HCT116 (cell line): Measurements from ENCODE around the gene NIPAL4. TPM values are rescaled to one million over a fixed set of nuclear protein-coding genes. Genes with fewer than 3 reads are reported as not detected.

Source experiments
- ATAC-seq: fragments of 200-7000 bp; cut with Tn5 transposase; 2 replicates; pipeline ENCODE4 v1.9.1; 2020; ENCODE audit warnings: mild to moderate bottlenecking, moderate library complexity
- BruUV-seq: library from RNA; stranded (reverse); fragments of 400-500 nt; replicated peaks from 2 replicates; lab custom pipeline; 2021; lab: Mats Ljungman, UMichigan
- CTCF ChIA-PET: fragments of 300-600 bp; sonication (Branson Sonifier 250); formaldehyde crosslinking; loops from one replicate; lab custom pipeline; 2021; ENCODE audit warnings: antibody characterized with exemption; lab: Charles Lee
- POLR2A ChIA-PET: fragments of 300-600, 350-600 bp; sonication (Branson Sonifier 250); formaldehyde crosslinking; loops from one replicate; lab custom pipeline; 2021; ENCODE audit warnings: antibody characterized with exemption; lab: Charles Lee
- RAD21 ChIA-PET, 2 experiments: fragments of 300-600 bp; sonication (Branson Sonifier 250); formaldehyde crosslinking; loops; one replicate each; lab custom pipeline; 2023; ENCODE audit warnings: low total read pairs in 2 of 2; ENCODE audit not compliant: uncharacterized antibody in 2 of 2, unreplicated experiment in 2 of 2, low non-redundant PET in 1 of 2; lab: Charles Lee
- DNase-seq: peaks from one replicate; pipeline ENCODE4 v3.0.0-alpha.2; 2010; ENCODE audit warnings: low read depth, low spot score
- H2AFZ ChIP-seq: fragments of 200-600 bp; shearing (Covaris generic), sonication (generic); 2 replicates; pipeline ENCODE4 v1.6.1; 2017; ENCODE audit warnings: low read depth, mixed run types, mixed read lengths, antibody characterized with exemption, low read length; ENCODE audit not compliant: poor library complexity, severe bottlenecking
- H3K27ac ChIP-seq: 2 replicates; pipeline ENCODE4 v1.5.1; 2012; ENCODE audit warnings: low read depth, low read length
- H3K27me3 ChIP-seq: fragments of 200-600 bp; sonication (generic); 2 replicates; pipeline ENCODE4 v1.6.1; 2016; ENCODE audit warnings: mixed run types, low read length, mixed read lengths; ENCODE audit not compliant: insufficient read depth
- H3K36me3 ChIP-seq, 2 experiments: fragments of 200-500 bp in 1 of 2; fragments of 200-600 bp in 1 of 2; sonication (Bioruptor generic) in 1 of 2; sonication (generic) in 1 of 2; 2 replicates each; pipeline versions ENCODE4 v1.5.1 to v1.6.1; 2014 to 2016; ENCODE audit warnings: low read length in 2 of 2, inconsistent platforms in 1 of 2, mixed read lengths in 1 of 2, mixed run types in 1 of 2; ENCODE audit not compliant: insufficient read depth in 2 of 2, control insufficient read depth in 1 of 2
- H3K4me1 ChIP-seq, 2 experiments: fragments of 200-600 bp in 1 of 2; sonication (generic) in 1 of 2; 2 replicates each; pipeline versions ENCODE4 v1.5.1 to v1.6.1; 2012 to 2017; ENCODE audit warnings: low read length in 2 of 2, inconsistent platforms in 1 of 2, mild to moderate bottlenecking in 1 of 2, mixed read lengths in 1 of 2, mixed run types in 1 of 2, moderate library complexity in 1 of 2; ENCODE audit not compliant: insufficient read depth in 2 of 2, control insufficient read depth in 1 of 2
- H3K4me2 ChIP-seq: fragments of 200-600 bp; sonication (generic); 2 replicates; pipeline ENCODE4 v1.6.1; 2017; ENCODE audit warnings: mixed run types, low read length, mixed read lengths
- H3K4me3 ChIP-seq, 2 experiments: fragments of 200-600 bp in 1 of 2; sonication (generic) in 1 of 2; replicated peaks in 1 of 2; 2 replicates each; pipeline ENCODE4 v1.5.1; 2011 to 2016; ENCODE audit warnings: low read length in 2 of 2, control low read depth in 1 of 2, low read depth in 1 of 2, mild to moderate bottlenecking in 1 of 2, mixed read lengths in 1 of 2, mixed run types in 1 of 2
- H3K79me2 ChIP-seq: fragments of 200-600 bp; sonication (generic); 2 replicates; pipeline ENCODE4 v1.6.1; 2017; ENCODE audit warnings: mild to moderate bottlenecking, mixed run types, low read length, moderate library complexity, mixed read lengths; ENCODE audit not compliant: insufficient read depth
- H3K9ac ChIP-seq: fragments of 200-600 bp; sonication (generic); 2 replicates; pipeline ENCODE4 v1.6.1; 2016; ENCODE audit warnings: low read length, mixed read lengths
- H3K9me2 ChIP-seq: fragments of 200-600 bp; sonication (generic), shearing (Covaris generic); 2 replicates; pipeline ENCODE4 v1.6.1; 2017; ENCODE audit warnings: mixed run types, mild to moderate bottlenecking, moderate library complexity; ENCODE audit not compliant: insufficient read depth
- H3K9me3 ChIP-seq, 2 experiments: fragments of 200-500 bp in 1 of 2; fragments of 200-600 bp in 1 of 2; sonication (Bioruptor generic) in 1 of 2; sonication (generic) in 1 of 2; 2 replicates each; pipeline ENCODE4 v1.6.1; 2014 to 2017; ENCODE audit warnings: low read length in 2 of 2, mixed read lengths in 2 of 2, inconsistent platforms in 1 of 2, low read depth in 1 of 2, mild to moderate bottlenecking in 1 of 2, mixed run types in 1 of 2, moderate library complexity in 1 of 2; ENCODE audit not compliant: control insufficient read depth in 1 of 2, insufficient read depth in 1 of 2
- H4K20me1 ChIP-seq: fragments of 200-600 bp; sonication (generic), shearing (Covaris generic); 2 replicates; pipeline ENCODE4 v1.6.1; 2017; ENCODE audit warnings: mixed run types, mild to moderate bottlenecking, moderate library complexity; ENCODE audit not compliant: insufficient read depth
- CBX3 ChIP-seq: IDR thresholded peaks from 2 replicates; pipeline ENCODE4 v1.6.1; 2012; ENCODE audit warnings: low read depth
- CEBPB ChIP-seq: IDR thresholded peaks from 2 replicates; pipeline ENCODE4 v1.6.1; 2012; ENCODE audit warnings: low read depth
- EZH2 ChIP-seq: fragments of 200-600 bp; sonication (generic); IDR thresholded peaks from 2 replicates; pipeline ENCODE4 v1.6.1; 2017; ENCODE audit warnings: antibody characterized with exemption, mixed run types
- FOSL1 ChIP-seq: IDR thresholded peaks from 2 replicates; pipeline ENCODE4 v1.6.1; 2012; ENCODE audit warnings: low read depth
- JUND ChIP-seq: IDR thresholded peaks from 2 replicates; pipeline ENCODE4 v1.6.1; 2012
- POLR2A ChIP-seq: IDR thresholded peaks from 2 replicates; pipeline ENCODE4 v1.7.0; 2011; ENCODE audit warnings: borderline replicate concordance; ENCODE audit not compliant: insufficient read depth, insufficient read length; ENCODE audit errors: extremely low read depth
- POLR2AphosphoS5 ChIP-seq: IDR thresholded peaks from 2 replicates; pipeline ENCODE4 v1.6.1; 2011; ENCODE audit warnings: mild to moderate bottlenecking, low read depth, low read length, moderate library complexity
- SIN3A ChIP-seq: IDR thresholded peaks from 2 replicates; pipeline ENCODE4 v1.6.1; 2012; ENCODE audit warnings: low read depth
- SP1 ChIP-seq: IDR thresholded peaks from 2 replicates; pipeline ENCODE4 v1.6.1; 2012; ENCODE audit warnings: low read depth
- SRF ChIP-seq: IDR thresholded peaks from 2 replicates; pipeline ENCODE4 v1.6.1; 2012; ENCODE audit warnings: low read depth
- YY1 ChIP-seq: IDR thresholded peaks from 2 replicates; pipeline ENCODE4 v1.6.1; 2011; ENCODE audit warnings: low read length, low read depth, moderate library complexity, mild to moderate bottlenecking; ENCODE audit not compliant: insufficient replicate concordance; ENCODE audit errors: extremely low read depth
- ZNF274 ChIP-seq: fragments of 200-500 bp; sonication (Bioruptor generic); IDR thresholded peaks from 2 replicates; pipeline ENCODE4 v1.6.1; 2014; ENCODE audit warnings: mild to moderate bottlenecking, low read depth, low read length, inconsistent platforms
- intact Hi-C: fragments of 100-400 bp; cut with micrococcal nuclease; formaldehyde crosslinking; loops from 2 replicates; pipeline ENCODE4 v1.10.0; 2022
- total RNA-seq: library from RNA; stranded (reverse); gene quantifications from one replicate; pipeline ENCODE4 v1.2.1, GENCODE V29; 2021; ENCODE audit not compliant: unreplicated experiment
- TF ChIP-seq, protein P1 (sequence below): IDR thresholded peaks from 2 replicates; pipeline ENCODE4 v1.6.1; 2011; ENCODE audit warnings: mild to moderate bottlenecking, low read length, moderate library complexity; ENCODE audit not compliant: insufficient replicate concordance; ENCODE audit errors: extremely low read depth
- TF ChIP-seq, protein P2 (sequence below): IDR thresholded peaks from 2 replicates; pipeline ENCODE4 v1.6.1; 2012
- TF ChIP-seq, protein P3 (sequence below): IDR thresholded peaks from 2 replicates; pipeline ENCODE4 v1.6.1; 2012; ENCODE audit warnings: low read depth

The NIPAL4 gene
- total RNA-seq, 1 experiment from 2014 or later: 0.12 TPM

DNA sequence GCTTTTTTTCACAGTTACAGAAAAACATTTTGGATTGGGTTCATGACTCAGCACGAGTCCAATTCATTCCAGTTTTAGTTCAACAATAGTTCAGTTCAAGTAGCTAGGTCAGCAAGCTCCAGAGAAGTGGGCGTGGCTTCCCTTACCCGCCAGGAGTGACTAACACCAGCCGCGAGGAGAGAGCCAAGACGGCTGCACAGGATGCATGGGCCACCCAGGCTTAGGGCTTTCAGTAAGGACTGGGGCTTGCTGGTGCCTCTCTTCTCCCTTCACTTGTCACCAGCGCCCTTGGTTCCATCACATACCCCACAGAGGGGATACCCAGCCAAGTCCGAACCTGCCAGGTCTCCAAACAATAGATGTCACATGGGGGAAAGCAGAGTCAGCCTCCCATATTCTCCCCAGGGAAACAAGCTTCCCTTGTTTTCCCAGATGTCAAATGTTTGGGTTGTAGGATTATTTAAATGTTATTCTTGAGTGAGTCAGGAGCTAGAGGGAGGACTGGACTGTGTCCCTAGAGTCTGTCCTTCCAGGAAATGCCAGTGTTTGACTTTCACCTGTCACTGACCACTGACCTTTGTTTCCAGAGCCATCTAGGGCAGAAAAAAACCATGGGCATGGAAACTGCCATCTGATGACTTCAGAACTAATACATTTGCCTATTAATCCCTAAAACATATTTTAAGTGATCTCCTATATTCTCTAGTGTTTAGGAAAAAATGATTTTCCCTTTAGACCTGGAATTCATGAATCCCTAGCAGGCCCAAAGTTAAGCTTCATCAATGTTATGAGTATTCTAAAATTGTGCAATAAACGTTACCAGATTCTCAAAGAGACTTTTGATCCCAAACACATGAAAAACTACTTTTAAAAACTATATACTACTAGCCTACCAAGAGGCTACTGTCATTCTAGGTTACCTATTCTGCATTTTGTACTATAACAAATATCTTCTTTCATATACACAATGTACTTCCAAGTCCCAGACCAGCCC, 51.9 kb downstream of the NIPAL4 start:
- no peaks in the 10 kb centered on the region for H3K9me3 ChIP-seq
- H3K4me2 ChIP-seq: peak overlapping the region; percentile 60
- peak; percentile 66 for DNase-seq
- H3K4me3 ChIP-seq: peak overlapping the region in 1 of 2 experiments; percentile 15; a peak in 1 of 4 replicates
- peaks cover 0 to 10% of the 10 kb centered on the region in 2 experiments; a peak in 2 of 4 replicates for H3K36me3 ChIP-seq
- ATAC-seq: peak; percentile 96
- peak overlapping the region; percentile 50 for H3K27ac ChIP-seq
- no peak overlapping the region for H2AFZ ChIP-seq
- H3K4me1 ChIP-seq: peaks cover 12 to 59% of the 10 kb centered on the region in 2 experiments
- no peak for TF ChIP-seq SRF
- TF ChIP-seq ZNF274: no peak
- peak; percentile 48 for TF ChIP-seq FOSL1
- TF ChIP-seq, protein P1, sequence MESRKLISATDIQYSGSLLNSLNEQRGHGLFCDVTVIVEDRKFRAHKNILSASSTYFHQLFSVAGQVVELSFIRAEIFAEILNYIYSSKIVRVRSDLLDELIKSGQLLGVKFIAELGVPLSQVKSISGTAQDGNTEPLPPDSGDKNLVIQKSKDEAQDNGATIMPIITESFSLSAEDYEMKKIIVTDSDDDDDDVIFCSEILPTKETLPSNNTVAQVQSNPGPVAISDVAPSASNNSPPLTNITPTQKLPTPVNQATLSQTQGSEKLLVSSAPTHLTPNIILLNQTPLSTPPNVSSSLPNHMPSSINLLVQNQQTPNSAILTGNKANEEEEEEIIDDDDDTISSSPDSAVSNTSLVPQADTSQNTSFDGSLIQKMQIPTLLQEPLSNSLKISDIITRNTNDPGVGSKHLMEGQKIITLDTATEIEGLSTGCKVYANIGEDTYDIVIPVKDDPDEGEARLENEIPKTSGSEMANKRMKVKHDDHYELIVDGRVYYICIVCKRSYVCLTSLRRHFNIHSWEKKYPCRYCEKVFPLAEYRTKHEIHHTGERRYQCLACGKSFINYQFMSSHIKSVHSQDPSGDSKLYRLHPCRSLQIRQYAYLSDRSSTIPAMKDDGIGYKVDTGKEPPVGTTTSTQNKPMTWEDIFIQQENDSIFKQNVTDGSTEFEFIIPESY: no peak
- TF ChIP-seq, protein P2, sequence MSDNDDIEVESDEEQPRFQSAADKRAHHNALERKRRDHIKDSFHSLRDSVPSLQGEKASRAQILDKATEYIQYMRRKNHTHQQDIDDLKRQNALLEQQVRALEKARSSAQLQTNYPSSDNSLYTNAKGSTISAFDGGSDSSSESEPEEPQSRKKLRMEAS: peak; percentile 54
- TF ChIP-seq POLR2A: no peak
- no peak for TF ChIP-seq EZH2
- peak; percentile 65 for TF ChIP-seq SP1
- TF ChIP-seq JUND: peak; percentile 45
- TF ChIP-seq CBX3: peak; percentile 67
- TF ChIP-seq POLR2AphosphoS5: no peak
- no peak for TF ChIP-seq YY1
- no peak for TF ChIP-seq CEBPB
- TF ChIP-seq SIN3A: peak; percentile 64; the same call in 1 of the 2 replicates
- TF ChIP-seq, protein P3, sequence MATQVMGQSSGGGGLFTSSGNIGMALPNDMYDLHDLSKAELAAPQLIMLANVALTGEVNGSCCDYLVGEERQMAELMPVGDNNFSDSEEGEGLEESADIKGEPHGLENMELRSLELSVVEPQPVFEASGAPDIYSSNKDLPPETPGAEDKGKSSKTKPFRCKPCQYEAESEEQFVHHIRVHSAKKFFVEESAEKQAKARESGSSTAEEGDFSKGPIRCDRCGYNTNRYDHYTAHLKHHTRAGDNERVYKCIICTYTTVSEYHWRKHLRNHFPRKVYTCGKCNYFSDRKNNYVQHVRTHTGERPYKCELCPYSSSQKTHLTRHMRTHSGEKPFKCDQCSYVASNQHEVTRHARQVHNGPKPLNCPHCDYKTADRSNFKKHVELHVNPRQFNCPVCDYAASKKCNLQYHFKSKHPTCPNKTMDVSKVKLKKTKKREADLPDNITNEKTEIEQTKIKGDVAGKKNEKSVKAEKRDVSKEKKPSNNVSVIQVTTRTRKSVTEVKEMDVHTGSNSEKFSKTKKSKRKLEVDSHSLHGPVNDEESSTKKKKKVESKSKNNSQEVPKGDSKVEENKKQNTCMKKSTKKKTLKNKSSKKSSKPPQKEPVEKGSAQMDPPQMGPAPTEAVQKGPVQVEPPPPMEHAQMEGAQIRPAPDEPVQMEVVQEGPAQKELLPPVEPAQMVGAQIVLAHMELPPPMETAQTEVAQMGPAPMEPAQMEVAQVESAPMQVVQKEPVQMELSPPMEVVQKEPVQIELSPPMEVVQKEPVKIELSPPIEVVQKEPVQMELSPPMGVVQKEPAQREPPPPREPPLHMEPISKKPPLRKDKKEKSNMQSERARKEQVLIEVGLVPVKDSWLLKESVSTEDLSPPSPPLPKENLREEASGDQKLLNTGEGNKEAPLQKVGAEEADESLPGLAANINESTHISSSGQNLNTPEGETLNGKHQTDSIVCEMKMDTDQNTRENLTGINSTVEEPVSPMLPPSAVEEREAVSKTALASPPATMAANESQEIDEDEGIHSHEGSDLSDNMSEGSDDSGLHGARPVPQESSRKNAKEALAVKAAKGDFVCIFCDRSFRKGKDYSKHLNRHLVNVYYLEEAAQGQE: no peak
- ChIA-PET RAD21 (no interaction called here), POLR2A (no interaction called here), CTCF (interaction anchor here (1.2 kb wide), 1 partner anchor 231 kb away, joined by 4 read pairs; the partner anchor contains the start of gene LSM11)
- no peaks in the 10 kb centered on the region for H4K20me1 ChIP-seq
- no TSS peak for BruUV-seq
- peak overlapping the region; percentile 42 for H3K9ac ChIP-seq
- no peaks in the 10 kb centered on the region for H3K27me3 ChIP-seq
- H3K79me2 ChIP-seq: no peaks in the 10 kb centered on the region; the same call in 1 of the 2 replicates
- no peaks in the 10 kb centered on the region for H3K9me2 ChIP-seq
- intact Hi-C loops: no loop called here
